GM12872 (cell line): ENCODE results near the gene ABLIM2.

Experiments used
- CTCF ChIP-seq: IDR thresholded peaks from 3 replicates; pipeline ENCODE4 v1.5.1; 2011; ENCODE audit warnings: low read depth, mild to moderate bottlenecking, low read length, moderate library complexity; ENCODE audit not compliant: insufficient read depth

ABLIM2 gene

GRCh38 chr4:7933651-7934510 is 224.7 kb downstream of the ABLIM2 start:
- TF ChIP-seq CTCF = no peak

- TF ChIP-seq CTCF = no peak
These were observed 226.3 kb downstream of the ABLIM2 start for GRCh38 chr4:7932287-7932686.

GRCh38 chr4:7929118-7929951 is 229.3 kb downstream of the ABLIM2 start:
- no peak for TF ChIP-seq CTCF

GRCh38 chr4:7928711-7929110 is 229.9 kb downstream of the ABLIM2 start:
- TF ChIP-seq CTCF = no peak

- no peak for TF ChIP-seq CTCF
These were observed 231.8 kb downstream of the ABLIM2 start for GRCh38 chr4:7926822-7927221.

- no peak for TF ChIP-seq CTCF
These were observed 234.0 kb downstream of the ABLIM2 start for GRCh38 chr4:7924570-7924969.

GRCh38 chr4:7924163-7924562 is 234.4 kb downstream of the ABLIM2 start:
- TF ChIP-seq CTCF = no peak
